ENCODE data around the gene WNT9B. TPM values are rescaled to one million over a fixed set of nuclear protein-coding genes. Genes with fewer than 3 reads are reported as not detected.
A peak's percentile ranks its signal among the peaks of the same experiment; 100 is the strongest.

The WNT9B gene
- total and polyA plus RNA-seq, 2 of the 13 experiments (the other 11 are each of a cell fraction or from before 2014, with no cell fraction given) = not detected

DNA sequence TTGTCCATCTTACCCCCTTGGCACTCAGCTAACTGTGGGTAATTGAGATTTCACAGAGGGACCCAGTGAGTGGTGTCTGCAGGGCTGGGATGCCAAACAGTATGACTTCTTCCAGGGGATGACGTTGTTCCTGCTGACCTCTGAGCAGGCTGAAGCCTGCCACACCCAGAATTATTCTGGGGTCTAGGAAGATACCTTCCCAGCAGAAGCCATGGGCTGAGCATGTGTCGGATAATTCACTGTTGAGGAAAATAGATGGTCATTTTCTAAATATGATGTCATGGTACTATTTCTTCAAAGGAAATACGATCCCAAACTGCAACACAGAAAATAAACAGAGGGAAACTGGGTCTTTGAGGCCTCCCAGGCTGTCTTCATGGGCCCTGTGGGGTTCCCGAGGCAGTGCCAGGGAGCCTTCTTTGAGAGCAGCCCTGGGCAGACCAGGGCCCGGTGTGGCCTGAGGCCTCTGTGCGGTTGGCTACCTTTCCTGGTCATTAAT is 17.4 kb downstream of the WNT9B start:
- Histone ChIP-seq H2AFZ (ENCODE audit: low read length) (no peak overlapping the region), H3K9ac (ENCODE audit: insufficient read depth, low read depth, low read length) (no peak overlapping the region), H4K20me1 (ENCODE audit: insufficient read depth, low read length) (no peaks in the 10 kb centered on the region), H3K27me3 (ENCODE audit: control insufficient read depth in 1 of 2, insufficient read depth in 2 of 2, low read length in 2 of 2) (peaks cover 9 to 14% of the 10 kb centered on the region in 2 experiments; a peak in 2 of 5 replicates), H3K79me2 (ENCODE audit: insufficient read depth, low read length) (no peaks in the 10 kb centered on the region), H3K4me1 (ENCODE audit: insufficient read depth, low read length) (peaks cover 92% of the 10 kb centered on the region), H3K4me2 (ENCODE audit: low read depth, low read length) (no peak overlapping the region), H3K4me3 (replicated peaks in 1 of 3; ENCODE audit: insufficient read depth in 1 of 3, low read depth in 2 of 3, low read length in 3 of 3) (no peak overlapping the region), H3K9me3 (ENCODE audit: low read length) (no peaks in the 10 kb centered on the region), H3K36me3 (replicated peaks in 1 of 2; ENCODE audit: control insufficient read depth in 1 of 2, insufficient read depth in 2 of 2, low read length in 2 of 2) (no peaks in the 10 kb centered on the region), H3K27ac (ENCODE audit: extremely low read length, insufficient read depth, low read length) (no peak overlapping the region)
- ATAC-seq (no peak), DNase-seq (ENCODE audit: low spot score) (no peak), FAIRE-seq (peak; percentile 8)
- ChIA-PET POLR2A (no interaction called here), CTCF (ENCODE audit: low intra/inter-chr PET ratio, low total read pairs) (no interaction called here)
- WGBS (ENCODE audit: low lambda C conversion rate) = 44% methylated on average over 6 of the region's 6 CpGs
- TF ChIP-seq ELF4 (CRISPR knock-in tag; IDR thresholded peaks at IDR 0.05; ENCODE audit: borderline replicate concordance) = 0 out of 2 replicates have a peak, but pooled peaks have one; percentile 15
- TF ChIP-seq ZNF367 (CRISPR knock-in tag; IDR thresholded peaks at IDR 0.05; ENCODE audit: borderline replicate concordance) = no peak
- peak; percentile 77 for TF ChIP-seq ATF7 (IDR thresholded peaks at IDR 0.05)
- TF ChIP-seq ATF7 (CRISPR knock-in tag; IDR thresholded peaks at IDR 0.05) = no peak
- TF ChIP-seq ZGPAT (CRISPR knock-in tag; IDR thresholded peaks at IDR 0.05) = no peak
- 0 out of 2 replicates have a peak, but pooled peaks have one; percentile 37 for TF ChIP-seq CREB1 (IDR thresholded peaks at IDR 0.05)
- no peak for TF ChIP-seq CREB1 (CRISPR knock-in tag; IDR thresholded peaks at IDR 0.05)
- no peak for TF ChIP-seq ZNF678 (CRISPR knock-in tag; IDR thresholded peaks at IDR 0.05)
- in situ Hi-C loops (cut with HindIII; ENCODE audit: extremely low pct_ligation_motif_present, low pct_unique_long_range_greater_than_20kb) (no loop called here), intact Hi-C loops (cut with micrococcal nuclease; ENCODE audit: unreplicated experiment) (no loop called here)
- BruUV-seq (replicated peaks) = no TSS peak

- in situ Hi-C loops (cut with HindIII; ENCODE audit: extremely low pct_ligation_motif_present, low pct_unique_long_range_greater_than_20kb) (no loop called here), intact Hi-C loops (cut with micrococcal nuclease; ENCODE audit: unreplicated experiment) (no loop called here)
- ATAC-seq (no peak), FAIRE-seq (peak; percentile 32), DNase-seq (ENCODE audit: low spot score) (no peak)
- H3K4me2 ChIP-seq (ENCODE audit: low read depth, low read length) = no peak overlapping the region
- H3K27ac ChIP-seq (ENCODE audit: extremely low read length, insufficient read depth, low read length) = no peak overlapping the region
- no peak overlapping the region for H3K9ac ChIP-seq (ENCODE audit: insufficient read depth, low read depth, low read length)
- CTCF ChIA-PET (ENCODE audit: low intra/inter-chr PET ratio, low total read pairs) = no interaction called here
- peaks cover 7 to 8% of the 10 kb centered on the region in 2 experiments; a peak in 2 of 5 replicates for H3K27me3 ChIP-seq (ENCODE audit: control insufficient read depth in 1 of 2, insufficient read depth in 2 of 2, low read length in 2 of 2)
- no peaks in the 10 kb centered on the region for H3K36me3 ChIP-seq (replicated peaks in 1 of 2; ENCODE audit: control insufficient read depth in 1 of 2, insufficient read depth in 2 of 2, low read length in 2 of 2)
- no peaks in the 10 kb centered on the region for H3K79me2 ChIP-seq (ENCODE audit: insufficient read depth, low read length)
- no peak overlapping the region for H3K4me3 ChIP-seq (replicated peaks in 1 of 3; ENCODE audit: insufficient read depth in 1 of 3, low read depth in 2 of 3, low read length in 3 of 3)
- H3K9me3 ChIP-seq (ENCODE audit: low read length) = no peaks in the 10 kb centered on the region
- BruUV-seq (replicated peaks) = no TSS peak
- WGBS (ENCODE audit: low lambda C conversion rate) = 61% methylated on average over 7 of the region's 7 CpGs
- no peaks in the 10 kb centered on the region for H4K20me1 ChIP-seq (ENCODE audit: insufficient read depth, low read length)
- peaks cover 97% of the 10 kb centered on the region for H3K4me1 ChIP-seq (ENCODE audit: insufficient read depth, low read length)
- no peak overlapping the region for H2AFZ ChIP-seq (ENCODE audit: low read length)
- POLR2A ChIA-PET = no interaction called here
- TF ChIP-seq, protein P1, sequence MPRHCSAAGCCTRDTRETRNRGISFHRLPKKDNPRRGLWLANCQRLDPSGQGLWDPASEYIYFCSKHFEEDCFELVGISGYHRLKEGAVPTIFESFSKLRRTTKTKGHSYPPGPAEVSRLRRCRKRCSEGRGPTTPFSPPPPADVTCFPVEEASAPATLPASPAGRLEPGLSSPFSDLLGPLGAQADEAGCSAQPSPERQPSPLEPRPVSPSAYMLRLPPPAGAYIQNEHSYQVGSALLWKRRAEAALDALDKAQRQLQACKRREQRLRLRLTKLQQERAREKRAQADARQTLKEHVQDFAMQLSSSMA (CRISPR knock-in tag; IDR thresholded peaks at IDR 0.05) = no peak
- TF ChIP-seq PHF8 (CRISPR knock-in tag; IDR thresholded peaks at IDR 0.05) (no peak), NONO (IDR thresholded peaks at IDR 0.05) (no peak), NONO (CRISPR knock-in tag; conservative IDR thresholded peaks at IDR 0.05) (no peak), ZFP82 (CRISPR knock-in tag; IDR thresholded peaks at IDR 0.05; ENCODE audit: borderline replicate concordance) (no peak), ZNF260 (CRISPR knock-in tag; IDR thresholded peaks at IDR 0.05; ENCODE audit: borderline replicate concordance, low read depth) (no peak), REXO4 (CRISPR knock-in tag; IDR thresholded peaks at IDR 0.05; ENCODE audit: borderline replicate concordance) (no peak), KDM4B (CRISPR knock-in tag; IDR thresholded peaks at IDR 0.05) (no peak), LBX2 (CRISPR knock-in tag; IDR thresholded peaks at IDR 0.05; ENCODE audit: borderline replicate concordance) (no peak), NKX3-1 (CRISPR knock-in tag; IDR thresholded peaks at IDR 0.05) (no peak), GATAD1 (CRISPR knock-in tag; IDR thresholded peaks at IDR 0.05) (no peak)
Observed at GRCh38 chr17:46869296-46869695, 17.9 kb downstream of the WNT9B start.
